Stromal cell of bone marrow (primary cell): Measurements from ENCODE around the gene WNK3.

Experiments
- DNase-seq: peaks from one replicate; pipeline ENCODE4 v3.0.0-alpha.2; 2012; ENCODE audit warnings: low read depth

The WNK3 gene

DNA sequence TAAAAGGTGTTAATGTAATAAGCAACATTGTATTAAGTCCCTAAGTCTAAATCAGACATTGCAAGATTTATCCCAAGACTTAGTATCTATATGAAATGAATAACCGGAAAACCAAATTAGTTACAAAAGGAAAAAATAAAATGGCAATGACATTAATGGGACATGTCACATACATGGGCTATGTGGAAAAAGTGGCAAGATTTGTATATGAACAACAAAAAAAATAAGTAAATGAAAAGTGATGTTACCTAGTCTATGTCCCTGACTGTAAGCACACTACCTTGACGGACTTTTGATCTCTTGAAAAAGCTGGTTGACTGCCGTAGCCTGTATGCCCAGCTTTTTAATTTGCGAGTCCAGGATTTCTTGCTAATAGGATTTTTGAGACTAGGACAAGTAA is 119.3 kb downstream of the WNK3 start:
- DNase-seq = no peak

DNA sequence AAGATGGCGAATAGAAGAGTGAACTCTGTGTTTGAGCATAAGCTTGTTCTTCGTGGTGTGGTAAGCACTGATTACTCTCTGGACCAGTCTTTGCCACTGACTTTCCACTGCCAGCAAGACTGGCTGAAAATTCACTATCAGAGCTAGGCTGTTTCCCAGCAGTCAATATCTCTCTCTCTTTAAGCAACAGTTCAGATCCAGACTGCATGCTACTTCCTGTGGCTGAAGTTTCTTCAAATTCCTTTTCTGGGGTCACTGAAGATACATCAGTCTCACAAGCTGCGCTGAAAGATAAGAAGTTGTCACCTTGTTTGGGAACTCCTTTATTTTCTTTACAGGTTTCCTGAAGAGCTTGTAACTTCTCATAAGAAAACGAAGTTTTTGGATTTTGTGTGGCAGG is 120.8 kb downstream of the WNK3 start:
- DNase-seq = no peak

GRCh38 chrX:54230435-54231148 is 127.3 kb downstream of the WNK3 start:
- no peak for DNase-seq

GRCh38 chrX:54223581-54223980 is 134.3 kb downstream of the WNK3 start:
- DNase-seq = no peak

DNA sequence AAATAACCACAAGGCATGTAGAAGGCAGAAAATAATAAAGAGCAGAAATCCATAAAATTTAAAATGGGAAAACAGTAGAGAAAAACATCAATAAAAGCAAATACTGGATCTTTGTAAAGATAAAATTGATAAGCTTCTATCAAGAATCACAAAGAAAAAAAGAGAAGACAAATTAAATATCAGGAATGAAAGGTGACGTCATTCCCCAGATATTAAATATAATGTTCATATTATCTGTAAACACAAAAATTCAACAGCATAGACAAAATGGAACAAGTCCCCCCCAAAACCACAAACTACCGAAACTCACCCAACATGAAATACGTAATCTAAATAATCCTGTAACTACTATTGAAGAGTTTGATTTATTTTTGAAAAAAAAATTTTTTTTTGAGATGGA is 144.2 kb downstream of the WNK3 start:
- no peak for DNase-seq

GRCh38 chrX:54208531-54208930 is 149.3 kb downstream of the WNK3 start:
- DNase-seq = peak; percentile 38

GRCh38 chrX:54198262-54198661 is 159.6 kb downstream of the WNK3 start:
- DNase-seq = no peak

- DNase-seq = no peak
Measured at GRCh38 chrX:54194982-54195588, 162.8 kb downstream of the WNK3 start.

GRCh38 chrX:54193085-54193821 is 164.6 kb downstream of the WNK3 start:
- DNase-seq = no peak

GRCh38 chrX:54184474-54184873 is 173.4 kb downstream of the WNK3 start:
- no peak for DNase-seq

DNA sequence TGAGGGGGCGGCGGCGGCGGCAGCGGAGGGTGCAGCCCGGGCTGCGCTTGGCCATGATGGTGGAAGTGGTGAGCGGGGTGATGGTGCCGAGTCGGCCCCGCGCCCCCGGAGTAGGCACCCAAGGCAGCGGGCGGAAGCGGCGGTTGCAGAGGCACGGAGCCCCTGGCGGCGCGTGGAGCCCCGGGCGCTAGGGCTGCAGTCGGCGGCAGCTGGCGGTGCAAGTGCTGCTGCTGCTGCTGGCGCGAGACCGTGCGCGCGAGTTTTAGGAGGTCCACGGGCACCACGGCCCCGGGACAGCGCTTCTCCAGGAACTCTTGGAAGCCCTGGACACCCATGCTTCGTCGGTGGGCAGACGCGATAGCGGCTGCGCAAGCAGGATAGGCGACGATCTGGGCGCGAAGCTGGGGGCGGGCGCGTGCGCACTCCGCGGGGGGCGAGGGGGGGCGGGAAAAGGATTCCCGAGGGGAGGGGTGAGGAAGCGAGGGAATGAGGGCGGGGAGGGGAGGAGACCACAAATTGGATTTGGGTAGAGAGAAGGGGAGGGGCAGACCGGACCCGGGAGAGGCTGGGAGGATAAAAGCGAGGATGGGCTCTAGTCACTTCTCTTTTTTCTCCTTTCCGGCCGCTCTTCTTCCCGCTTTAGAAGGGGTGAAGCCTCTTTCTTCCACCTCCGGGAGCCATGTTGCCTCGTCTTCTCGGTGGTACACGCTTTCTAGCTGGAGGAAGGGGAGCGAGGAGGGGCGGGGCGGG is 174.8 kb downstream of the WNK3 start, which contains the start of gene FAM120C:
Gene FAM120C, minus strand, starts transcription at position 391 of the 750 bp plus-strand sequence. Its CDS starts 56 bp downstream, at position 335.
- DNase-seq = peak; percentile 51

DNA sequence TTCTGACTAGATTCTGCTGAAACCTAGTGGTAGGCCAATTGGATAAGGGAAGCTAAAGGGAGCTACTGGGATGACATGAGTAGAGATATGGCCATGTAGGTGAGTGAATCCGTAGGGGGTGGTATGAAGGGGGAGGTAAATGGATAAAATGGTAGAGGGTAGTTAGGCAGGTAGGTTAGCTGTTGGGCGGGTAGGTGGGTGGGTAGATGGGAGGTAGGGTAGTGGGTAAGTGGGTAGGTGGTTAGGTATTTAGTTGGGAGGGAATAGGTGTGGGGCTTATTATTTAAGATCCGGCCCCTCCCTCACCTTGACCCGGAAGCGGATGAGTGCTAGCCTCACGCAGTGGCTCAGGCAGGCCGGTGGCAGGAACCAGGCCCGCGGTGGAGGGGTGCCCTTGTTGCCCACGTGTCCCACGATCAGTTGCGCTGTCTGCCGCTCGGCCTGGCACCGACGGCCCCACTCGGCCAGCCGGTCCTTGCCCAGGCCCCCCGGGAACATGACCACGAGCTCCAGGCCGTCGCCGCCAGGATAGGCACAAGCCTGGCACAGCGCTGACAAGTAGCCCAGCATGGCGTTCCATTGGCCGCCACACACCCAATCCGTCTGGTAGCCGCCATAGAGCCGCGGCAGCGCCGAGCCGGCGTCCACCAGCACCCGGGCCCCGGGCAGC is 175.5 kb downstream of the WNK3 start:
- no peak for DNase-seq

DNA sequence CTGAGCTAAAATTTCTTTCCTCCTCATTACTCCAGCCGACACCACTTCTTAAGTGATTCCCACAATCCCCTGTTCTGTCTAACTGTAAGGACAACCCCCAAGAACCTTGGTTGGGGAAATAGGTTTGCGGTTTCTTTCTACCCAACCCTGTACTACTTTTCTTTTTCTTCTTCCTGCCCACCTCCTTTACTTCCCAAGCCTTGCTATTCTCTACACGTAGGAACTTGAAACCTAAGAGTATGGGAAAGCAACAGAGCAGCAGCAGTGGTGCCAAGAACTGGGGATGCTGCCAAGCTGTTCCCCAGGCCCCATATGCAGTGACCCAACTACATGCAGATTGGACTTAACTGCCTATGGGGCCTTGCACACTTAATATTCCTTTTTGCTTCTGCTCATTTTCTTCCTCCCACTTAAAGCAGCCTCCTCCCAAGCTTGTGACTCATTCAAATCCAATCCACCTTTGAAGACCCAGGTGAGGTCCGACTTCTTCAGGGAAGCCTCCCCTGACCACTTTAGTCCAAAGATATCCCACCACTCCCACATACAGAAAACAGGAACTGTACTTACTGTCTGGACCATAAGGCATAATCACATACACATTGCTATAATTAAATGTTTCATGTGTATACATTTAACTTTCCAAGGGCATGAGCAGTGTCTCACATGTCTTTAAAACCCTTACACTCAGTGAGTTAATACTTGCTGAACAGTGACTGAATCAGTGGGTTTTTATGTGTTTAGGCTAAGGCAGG is 176.5 kb downstream of the WNK3 start:
- DNase-seq = no peak

DNA sequence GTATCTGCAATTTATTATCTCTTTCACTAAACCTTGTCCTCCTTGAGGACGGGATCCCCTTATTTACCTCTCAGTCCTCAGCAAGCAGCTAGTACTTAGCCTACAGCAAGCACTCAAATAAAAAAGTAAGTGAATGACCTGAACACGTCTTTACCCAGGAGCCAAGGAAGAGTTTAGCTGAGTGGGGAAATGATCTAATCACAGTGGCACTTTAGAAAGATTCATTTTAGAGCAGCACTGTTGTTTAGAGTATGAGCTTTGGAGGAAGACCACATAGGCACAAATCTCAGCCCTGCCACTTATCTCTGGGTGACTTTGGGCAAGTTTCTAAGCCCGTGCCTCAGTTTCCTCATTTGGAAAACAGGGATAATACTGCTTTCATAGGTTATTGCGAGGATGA is 177.4 kb downstream of the WNK3 start:
- no peak for DNase-seq

DNA sequence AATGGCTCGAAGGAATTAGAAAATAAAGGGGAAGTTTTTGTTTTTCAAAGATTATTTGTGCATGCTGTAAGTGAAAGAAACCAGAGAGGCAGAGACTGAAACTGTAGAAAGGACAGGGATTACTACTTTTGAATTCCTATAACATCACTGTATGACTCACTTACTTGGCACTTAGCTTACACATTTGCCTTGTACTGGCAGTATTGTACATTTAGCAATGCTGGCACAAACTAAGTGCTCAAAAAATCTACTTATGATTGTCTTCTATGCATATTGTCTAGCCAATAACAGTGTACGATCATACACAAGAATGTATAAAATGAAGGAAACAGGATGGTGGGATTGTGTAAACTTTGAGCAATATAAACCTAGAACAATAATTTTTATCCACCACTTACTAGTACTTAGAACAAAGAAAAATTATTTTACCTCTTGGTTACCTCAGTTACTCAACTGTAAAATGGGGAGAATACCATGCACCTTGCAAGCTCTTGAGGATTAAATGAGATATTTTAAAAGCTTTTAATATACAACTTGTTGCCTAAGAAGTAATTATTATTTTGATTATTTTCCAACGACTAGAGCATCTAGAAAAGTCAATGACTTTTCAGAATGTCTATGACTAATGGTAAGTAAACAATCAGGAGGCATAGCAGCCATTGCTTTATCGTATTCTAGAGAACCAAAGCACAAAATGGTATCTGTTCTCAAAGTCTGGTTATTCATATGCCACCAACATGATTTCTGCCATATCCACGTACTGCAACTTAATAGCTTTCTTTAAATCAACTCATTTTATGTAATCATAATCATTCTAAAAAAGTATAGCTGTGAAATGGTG is 179.5 kb downstream of the WNK3 start:
- DNase-seq = peak; percentile 31

GRCh38 chrX:54177306-54177705 is 180.5 kb downstream of the WNK3 start:
- no peak for DNase-seq

DNA sequence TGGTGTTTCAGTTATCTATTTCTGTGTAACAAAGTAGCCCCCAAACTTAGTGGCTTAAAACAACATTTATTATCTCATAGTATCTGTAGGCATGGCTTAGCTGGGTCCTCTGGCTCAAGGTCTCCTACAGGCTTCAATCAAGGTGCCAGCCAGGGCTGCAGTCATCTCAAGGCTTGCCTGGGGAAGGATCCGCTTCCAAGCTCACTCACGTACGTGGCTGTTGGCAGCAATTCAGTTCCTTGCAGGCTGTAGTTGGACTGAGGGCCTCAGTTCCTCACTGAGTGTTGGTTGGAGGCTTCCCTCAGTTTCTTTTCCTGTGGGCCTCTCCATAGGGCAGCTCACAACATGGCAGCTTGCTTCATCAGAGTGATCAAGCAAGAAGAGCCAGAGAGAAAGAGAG is 184.1 kb downstream of the WNK3 start:
- no peak for DNase-seq

DNA sequence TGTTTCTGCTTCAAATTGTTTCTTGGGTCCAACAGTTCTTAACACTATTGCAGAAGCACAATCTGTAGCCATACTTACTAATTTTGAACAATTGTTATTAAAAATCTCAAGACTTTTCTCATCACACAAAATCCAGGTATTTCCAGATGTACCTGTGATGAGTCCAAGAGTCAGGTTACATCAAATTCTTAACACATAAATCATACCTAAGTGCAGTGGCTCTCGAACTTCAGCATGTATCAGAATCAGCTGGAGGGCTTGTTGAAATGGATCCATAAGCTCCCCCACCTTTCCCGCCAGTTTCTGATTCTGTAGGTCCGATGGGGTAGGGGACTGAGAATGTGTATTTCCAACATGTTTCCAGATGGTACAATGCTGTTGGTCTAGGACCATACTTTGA is 185.4 kb downstream of the WNK3 start:
- DNase-seq = no peak

GRCh38 chrX:54171527-54172250 is 186.2 kb downstream of the WNK3 start:
- DNase-seq = no peak

DNA sequence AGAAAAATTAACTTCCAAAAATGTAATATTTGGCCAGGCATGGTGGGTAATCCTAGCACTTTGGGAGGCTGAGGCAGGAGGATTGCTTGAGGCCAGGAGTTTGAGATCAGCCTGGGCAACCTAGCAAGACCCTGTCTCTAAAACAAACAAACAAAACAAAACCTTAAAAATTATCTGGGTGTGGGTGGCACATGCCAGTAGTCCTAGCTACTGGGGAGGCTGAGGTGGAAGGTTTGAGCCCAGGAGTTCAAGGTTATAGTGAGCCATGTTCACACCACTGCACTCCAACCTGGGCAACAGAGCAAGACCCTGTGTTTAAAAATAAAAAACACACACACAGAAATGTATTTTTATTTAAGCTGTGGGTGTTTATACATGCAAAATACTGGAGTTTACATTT is 186.8 kb downstream of the WNK3 start:
- DNase-seq = no peak
